Measurements from ENCODE around the gene ADAMTS7.
"Not testable (repeated sequence)": the region's sequence is repeated elsewhere in the genome, so short reads cannot be mapped to it uniquely, and the experiment has no call there.

- not testable (repeated sequence) for TF ChIP-seq CTCF (conservative IDR thresholded peaks at IDR 0.05; ENCODE audit: low read depth, low read length); EZH2 (IDR thresholded peaks at IDR 0.05; ENCODE audit: low read length, unreplicated experiment)
Observed at GRCh38 chr15:78799102-78799501, 12.2 kb downstream of the ADAMTS7 start.

All from PC-3 (cell line).